Measurements from ENCODE around the gene ALDH3A1.

ALDH3A1 gene

GRCh38 chr17:19760746-19761145 is 12.6 kb upstream of the ALDH3A1 start:
- DNase-seq (ENCODE audit: extremely low read depth in 1 of 2, low read depth in 1 of 2) = no peak

GRCh38 chr17:19759568-19760549 is 11.8 kb upstream of the ALDH3A1 start:
- DNase-seq (ENCODE audit: extremely low read depth in 1 of 2, low read depth in 1 of 2) = no peak

- no peak for DNase-seq (ENCODE audit: extremely low read depth in 1 of 2, low read depth in 1 of 2)
Measured at GRCh38 chr17:19757536-19758180, 9.6 kb upstream of the ALDH3A1 start.

- no peak for DNase-seq (ENCODE audit: extremely low read depth in 1 of 2, low read depth in 1 of 2)
Measured at GRCh38 chr17:19756546-19756945, 8.4 kb upstream of the ALDH3A1 start.

GRCh38 chr17:19755821-19756510 is 7.9 kb upstream of the ALDH3A1 start:
- no peak for DNase-seq (ENCODE audit: extremely low read depth in 1 of 2, low read depth in 1 of 2)

- DNase-seq (ENCODE audit: extremely low read depth in 1 of 2, low read depth in 1 of 2) = no peak
Measured at GRCh38 chr17:19755392-19755791, 7.3 kb upstream of the ALDH3A1 start.

GRCh38 chr17:19753661-19754463 is 5.8 kb upstream of the ALDH3A1 start:
- DNase-seq (ENCODE audit: extremely low read depth in 1 of 2, low read depth in 1 of 2) = no peak

- no peak for DNase-seq (ENCODE audit: extremely low read depth in 1 of 2, low read depth in 1 of 2)
Measured at GRCh38 chr17:19753051-19753509, 5.0 kb upstream of the ALDH3A1 start.

GRCh38 chr17:19752216-19753050 is 4.3 kb upstream of the ALDH3A1 start:
- DNase-seq (ENCODE audit: extremely low read depth in 1 of 2, low read depth in 1 of 2) = no peak

GRCh38 chr17:19750835-19751234 is 2.7 kb upstream of the ALDH3A1 start:
- DNase-seq (ENCODE audit: extremely low read depth in 1 of 2, low read depth in 1 of 2) = no peak

- DNase-seq (ENCODE audit: extremely low read depth in 1 of 2, low read depth in 1 of 2) = no peak
Measured at GRCh38 chr17:19750020-19750572, 2.0 kb upstream of the ALDH3A1 start.

GRCh38 chr17:19748807-19749193 is 702 bp upstream of the ALDH3A1 start:
- DNase-seq (ENCODE audit: extremely low read depth in 1 of 2, low read depth in 1 of 2) = no peak

GRCh38 chr17:19747159-19747719 is 859 bp downstream of the ALDH3A1 start:
- DNase-seq (ENCODE audit: extremely low read depth in 1 of 2, low read depth in 1 of 2) = no peak

- no peak for DNase-seq (ENCODE audit: extremely low read depth in 1 of 2, low read depth in 1 of 2)
Measured at GRCh38 chr17:19746517-19746916, 1.6 kb downstream of the ALDH3A1 start.

- peak; percentile 72 to 82 for DNase-seq (ENCODE audit: extremely low read depth in 1 of 2, low read depth in 1 of 2)
Measured at GRCh38 chr17:19744922-19745757, 3.0 kb downstream of the ALDH3A1 start.

GRCh38 chr17:19744492-19744891 is 3.6 kb downstream of the ALDH3A1 start:
- no peak for DNase-seq (ENCODE audit: extremely low read depth in 1 of 2, low read depth in 1 of 2)

- no peak for DNase-seq (ENCODE audit: extremely low read depth in 1 of 2, low read depth in 1 of 2)
Measured at GRCh38 chr17:19743101-19744100, 4.7 kb downstream of the ALDH3A1 start.

All from stimulated activated CD8-positive, alpha-beta memory T cell treated with anti-CD3 and anti-CD28 coated beads, Interleukin-7, amount 100 ng/mL, for 48 hours (primary cell).